Activated CD4-positive, alpha-beta T cell treated with anti-CD3 and anti-CD28 coated beads, Interleukin-2, amount 50 U/mL, for 24 hours (primary cell): ENCODE measurements around the gene SDF2.

Source experiments
- DNase-seq, 2 donors: peaks; one replicate each; pipeline ENCODE4 v3.0.0-alpha.2; 2020; ENCODE audit warnings: low read depth in 1 of 2, low spot score in 1 of 2

SDF2 gene

GRCh38 chr17:28661635-28662526 lies at the start of gene SDF2, which contains the start of gene SUPT6H:
TSS of gene SDF2 (minus strand) at chr17:28661906. CDS start at chr17:28661876, 30 bp downstream.
TSS of gene SUPT6H (plus strand) at chr17:28662205. CDS start at chr17:28673402, 11,197 bp downstream.
- peak; percentile 92 to 96 for DNase-seq

GRCh38 chr17:28710861-28711722 lies 49.4 kb upstream of the SDF2 start:
- DNase-seq, result peak; percentile 83 to 90

- no peak for DNase-seq
Measured at GRCh38 chr17:28707339-28707720, 45.6 kb upstream of the SDF2 start.

GRCh38 chr17:28706471-28707338 lies 45.0 kb upstream of the SDF2 start:
- no peak for DNase-seq

GRCh38 chr17:28705728-28706334 lies 44.1 kb upstream of the SDF2 start:
- DNase-seq, result no peak

- no peak for DNase-seq
Measured at GRCh38 chr17:28705074-28705659, 43.5 kb upstream of the SDF2 start.

GRCh38 chr17:28704219-28704858 lies 42.6 kb upstream of the SDF2 start:
- DNase-seq, result no peak

- DNase-seq, result no peak
Measured at GRCh38 chr17:28703552-28704218, 42.0 kb upstream of the SDF2 start.

- DNase-seq, result no peak
Measured at GRCh38 chr17:28702752-28703150, 41.0 kb upstream of the SDF2 start.

GRCh38 chr17:28702026-28702751 lies 40.5 kb upstream of the SDF2 start:
- DNase-seq, result no peak

- no peak for DNase-seq
Measured at GRCh38 chr17:28700830-28701492, 39.3 kb upstream of the SDF2 start.

- no peak for DNase-seq
Measured at GRCh38 chr17:28700278-28700677, 38.6 kb upstream of the SDF2 start.

GRCh38 chr17:28698253-28698941 lies 36.7 kb upstream of the SDF2 start:
- no peak for DNase-seq

- DNase-seq, result no peak
Measured at GRCh38 chr17:28693869-28694268, 32.2 kb upstream of the SDF2 start.

- DNase-seq, result no peak
Measured at GRCh38 chr17:28689011-28689410, 27.3 kb upstream of the SDF2 start.

- DNase-seq, result no peak
Measured at GRCh38 chr17:28688481-28688880, 26.8 kb upstream of the SDF2 start.

GRCh38 chr17:28686296-28686695 lies 24.6 kb upstream of the SDF2 start:
- no peak for DNase-seq
